Skeletal muscle tissue (tissue), 4 donors: ENCODE results near the gene ATF2. TPM values are rescaled to one million over a fixed set of nuclear protein-coding genes. Genes with fewer than 3 reads are reported as not detected.

Source experiments
- H3K27ac ChIP-seq: one replicate; pipeline ENCODE4 v1.7.0; 2013; ENCODE audit warnings: mild to moderate bottlenecking, low read depth, low read length, inconsistent platforms
- H3K27me3 ChIP-seq, 3 donors: one replicate each; pipeline ENCODE4 v1.7.0; 2013; ENCODE audit warnings: low read length in 3 of 3; ENCODE audit not compliant: control insufficient read depth in 3 of 3, insufficient read depth in 3 of 3
- H3K36me3 ChIP-seq, 3 donors: one replicate each; pipeline ENCODE4 v1.7.0; 2013; ENCODE audit warnings: low read length in 3 of 3; ENCODE audit not compliant: control insufficient read depth in 3 of 3, insufficient read depth in 3 of 3
- H3K4me1 ChIP-seq, 3 donors: one replicate each; pipeline ENCODE4 v1.7.0; 2013; ENCODE audit warnings: low read length in 3 of 3, mild to moderate bottlenecking in 3 of 3; ENCODE audit not compliant: control insufficient read depth in 3 of 3, insufficient read depth in 3 of 3
- H3K4me3 ChIP-seq, 3 donors: one replicate each; pipeline ENCODE4 v1.7.0; 2013; ENCODE audit warnings: low read length in 3 of 3
- H3K9ac ChIP-seq, 3 donors: one replicate each; pipeline ENCODE4 v1.7.0; 2013; ENCODE audit warnings: low read length in 3 of 3, mild to moderate bottlenecking in 3 of 3, moderate library complexity in 2 of 3, low read depth in 1 of 3
- H3K9me3 ChIP-seq, 3 donors: one replicate each; pipeline ENCODE4 v1.7.0; 2013; ENCODE audit warnings: low read length in 3 of 3; ENCODE audit not compliant: control insufficient read depth in 3 of 3
- total RNA-seq: library from RNA; depleted of rRNA; stranded (reverse); fragments of >200 nt; gene quantifications from one replicate; pipeline ENCODE4 v1.2.3, GENCODE V29; 2014
- donor health status: Osteomylitis.

Gene ATF2
- total RNA-seq, 1 donor from 2014 or later = 35.0 TPM

DNA sequence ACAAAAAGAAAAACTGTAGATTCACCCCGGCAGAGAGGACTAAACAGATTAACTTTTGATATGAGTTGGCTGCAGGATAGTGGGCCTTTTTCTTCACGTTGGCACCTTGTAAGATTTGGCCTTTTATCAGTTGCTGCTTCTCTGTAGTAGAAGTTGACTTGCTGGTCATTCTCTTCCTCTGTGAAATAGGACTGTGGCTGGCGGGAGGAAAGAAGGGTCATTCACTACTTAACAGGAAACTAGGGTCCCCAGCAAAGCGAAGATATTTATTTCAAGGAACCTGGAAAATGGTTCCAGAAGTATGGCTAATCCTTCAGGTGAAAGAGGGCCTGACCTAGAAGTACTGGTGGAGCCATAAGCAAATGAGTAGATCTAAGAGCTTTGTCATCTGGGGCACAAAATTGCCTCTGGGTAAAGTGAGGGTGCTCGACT is 13.9 kb upstream of the ATF2 start:
- Histone ChIP-seq H3K27ac (peak overlapping the region; percentile 89), H3K4me1 (peaks cover 4 to 22% (median 13%) of the 10 kb centered on the region in 3 donors), H3K36me3 (peaks cover 16 to 25% (median 22%) of the 10 kb centered on the region in 3 donors), H3K9ac (peak overlapping the region in 2 of 3 donors; percentile 89 to 99), H3K4me3 (peak overlapping the region; percentile 94 to 98 (median 97)), H3K27me3 (no peaks in the 10 kb centered on the region), H3K9me3 (no peaks in the 10 kb centered on the region)

- peak within 1 kb of the TSS; percentile 89 for H3K27ac ChIP-seq
- H3K27me3 ChIP-seq = no peaks in the 10 kb centered on the region
- peaks cover 16 to 27% (median 22%) of the 10 kb centered on the region in 3 donors for H3K36me3 ChIP-seq
- no peaks in the 10 kb centered on the region for H3K9me3 ChIP-seq
- peak within 1 kb of the TSS; percentile 89 to 99 (median 96) for H3K9ac ChIP-seq
- peaks cover 4 to 22% (median 13%) of the 10 kb centered on the region in 3 donors for H3K4me1 ChIP-seq
- H3K4me3 ChIP-seq = peak within 1 kb of the TSS; percentile 94 to 98 (median 97)
Measured at GRCh38 chr2:175181104-175181876, 13.3 kb upstream of the ATF2 start, which contains the start of gene ATP5MC3. Gene ATP5MC3 (minus strand): TSS chr2:175181710. CDS start chr2:175181393, 317 bp downstream.

GRCh38 chr2:175180701-175181103 is 12.7 kb upstream of the ATF2 start:
- Histone ChIP-seq H3K4me3 (peak overlapping the region; percentile 94 to 98 (median 97)), H3K27me3 (no peaks in the 10 kb centered on the region), H3K9ac (peak overlapping the region; percentile 89 to 99 (median 96)), H3K9me3 (no peaks in the 10 kb centered on the region), H3K4me1 (peaks cover 4 to 22% (median 13%) of the 10 kb centered on the region in 3 donors), H3K27ac (peak overlapping the region; percentile 89), H3K36me3 (peaks cover 16 to 32% (median 22%) of the 10 kb centered on the region in 3 donors)

DNA sequence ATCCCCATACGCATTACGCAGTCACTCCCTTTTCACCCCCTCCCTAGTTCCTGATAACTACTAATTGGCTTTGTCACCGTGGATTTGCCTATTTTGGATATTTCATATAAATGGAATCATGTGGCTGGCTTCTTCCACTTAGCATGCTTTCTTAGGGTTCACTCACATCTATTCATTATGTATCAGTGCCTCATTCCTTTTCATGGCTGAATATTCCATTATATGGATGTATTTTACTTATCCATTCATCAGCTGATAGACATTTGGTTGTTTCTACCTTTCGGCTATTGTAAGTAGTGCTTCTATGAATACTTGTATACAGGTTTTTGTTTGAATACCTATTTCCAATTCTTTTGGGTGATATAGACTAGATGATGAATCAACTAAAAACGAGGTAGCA is 8.6 kb upstream of the ATF2 start:
- Histone ChIP-seq H3K36me3 (peaks cover 16 to 40% (median 26%) of the 10 kb centered on the region in 3 donors), H3K4me3 (no peak overlapping the region), H3K4me1 (peaks cover 4 to 18% (median 13%) of the 10 kb centered on the region in 3 donors), H3K9ac (no peak overlapping the region), H3K27me3 (no peaks in the 10 kb centered on the region), H3K27ac (no peak overlapping the region), H3K9me3 (no peaks in the 10 kb centered on the region)

DNA sequence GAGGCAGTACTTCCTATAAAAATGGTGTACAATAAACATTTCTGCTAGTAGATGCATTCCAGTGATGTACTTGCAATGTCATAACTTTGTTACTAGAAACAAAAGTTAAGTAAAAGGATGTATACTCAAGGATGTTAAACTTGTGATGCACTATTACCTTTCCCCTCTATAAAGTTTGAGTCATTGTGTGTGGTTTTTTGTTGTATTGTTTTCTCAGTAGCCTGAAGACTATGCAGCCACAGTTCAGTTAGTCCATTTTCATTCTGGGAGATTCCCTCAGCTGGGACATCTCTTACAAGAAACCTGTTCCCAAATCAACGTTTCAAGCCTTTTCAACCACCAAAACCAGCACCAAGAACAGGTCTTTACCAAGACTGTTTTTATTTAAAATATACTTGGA is 7.9 kb upstream of the ATF2 start:
- Histone ChIP-seq H3K9ac (no peak overlapping the region), H3K4me1 (peaks cover 4 to 15% (median 10%) of the 10 kb centered on the region in 3 donors), H3K27me3 (no peaks in the 10 kb centered on the region), H3K27ac (no peak overlapping the region), H3K9me3 (no peaks in the 10 kb centered on the region), H3K36me3 (peaks cover 11 to 40% (median 26%) of the 10 kb centered on the region in 3 donors), H3K4me3 (no peak overlapping the region)

- Histone ChIP-seq H3K27ac (no peak overlapping the region), H3K4me1 (peaks cover 4 to 15% (median 7%) of the 10 kb centered on the region in 3 donors), H3K36me3 (peaks cover 9 to 40% (median 26%) of the 10 kb centered on the region in 3 donors)
Measured at GRCh38 chr2:175175320-175175719, 7.3 kb upstream of the ATF2 start.

DNA sequence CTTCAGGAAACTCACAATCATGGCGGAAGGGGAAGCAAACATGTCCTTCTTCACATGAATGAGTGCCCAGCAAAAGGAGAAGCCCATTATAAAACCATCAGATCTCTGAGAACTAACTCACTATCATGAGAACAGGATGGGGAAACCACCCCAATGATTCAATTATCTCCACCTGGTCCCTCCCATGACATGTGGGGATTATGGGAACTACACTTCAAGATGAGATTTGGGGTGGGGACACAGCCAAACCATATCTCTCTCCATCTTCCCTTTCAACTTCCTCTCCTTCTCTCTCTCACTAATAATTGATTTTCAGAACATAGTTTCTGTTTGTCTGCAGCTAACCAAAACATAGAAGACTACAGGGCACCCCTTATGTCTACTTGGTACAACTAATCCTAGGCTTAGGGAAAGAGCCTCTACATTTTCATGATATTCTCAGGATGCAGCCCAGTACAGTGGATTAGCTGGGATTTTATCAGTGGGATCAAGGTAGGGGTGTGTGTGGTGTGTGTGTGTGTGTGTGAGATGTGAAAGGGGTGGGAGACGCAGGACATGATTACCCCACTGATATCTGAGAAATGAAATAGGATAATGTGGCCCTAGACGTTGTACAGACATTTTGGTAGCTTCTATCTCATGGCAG is 2.8 kb upstream of the ATF2 start:
- Histone ChIP-seq H3K27ac (no peak overlapping the region), H3K4me1 (peaks cover 9 to 14% (median 13%) of the 10 kb centered on the region in 3 donors), H3K36me3 (peaks cover 4 to 9% (median 4%) of the 10 kb centered on the region in 3 donors), H3K9ac (no peak overlapping the region), H3K4me3 (no peak overlapping the region), H3K27me3 (no peaks in the 10 kb centered on the region), H3K9me3 (no peaks in the 10 kb centered on the region)

More at GRCh38 chr2:175175320-175175719, 7.3 kb upstream of the ATF2 start:
- Histone ChIP-seq H3K4me3 (no peak overlapping the region), H3K9me3 (no peaks in the 10 kb centered on the region), H3K27me3 (no peaks in the 10 kb centered on the region), H3K9ac (no peak overlapping the region)

- peaks cover 9 to 14% (median 13%) of the 10 kb centered on the region in 3 donors for H3K4me1 ChIP-seq
- H3K9ac ChIP-seq = no peak overlapping the region
- no peak overlapping the region for H3K4me3 ChIP-seq
- peaks cover 1 to 4% (median 4%) of the 10 kb centered on the region in 3 donors for H3K36me3 ChIP-seq
- no peak overlapping the region for H3K27ac ChIP-seq
- H3K9me3 ChIP-seq = no peaks in the 10 kb centered on the region
- no peaks in the 10 kb centered on the region for H3K27me3 ChIP-seq
Measured at GRCh38 chr2:175169191-175169590, 1.2 kb upstream of the ATF2 start.

DNA sequence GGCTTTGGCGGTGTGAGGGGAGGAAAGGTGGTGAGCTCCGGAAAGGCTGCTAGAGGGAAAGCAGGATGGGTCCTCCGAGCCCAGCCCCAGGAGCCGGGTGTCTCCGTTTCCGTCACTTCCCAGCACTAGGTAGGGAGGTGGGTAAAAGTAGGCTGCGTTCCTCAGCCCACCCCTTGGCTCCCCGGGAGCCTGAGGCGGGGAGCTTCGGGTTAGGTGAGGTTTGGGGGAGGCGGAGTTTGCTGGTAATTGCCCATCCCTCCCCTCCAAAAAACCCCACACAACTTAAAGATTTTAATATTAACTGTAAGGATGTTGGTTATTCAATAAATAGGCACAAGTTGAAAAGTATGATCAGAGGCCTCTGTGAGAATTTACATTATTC is 552 bp upstream of the ATF2 start:
- H3K27me3 ChIP-seq = no peaks in the 10 kb centered on the region
- peaks cover 0 to 4% (median 4%) of the 10 kb centered on the region in 3 donors for H3K36me3 ChIP-seq
- peak overlapping the region; percentile 80 to 86 (median 85) for H3K9ac ChIP-seq
- H3K9me3 ChIP-seq = no peaks in the 10 kb centered on the region
- peak overlapping the region; percentile 99 to 100 (median 100) for H3K4me3 ChIP-seq
- H3K27ac ChIP-seq = peak overlapping the region; percentile 98
- peaks cover 9 to 14% (median 13%) of the 10 kb centered on the region in 3 donors for H3K4me1 ChIP-seq
